ENCODE data around the gene HERC4. TPM values are rescaled to one million over a fixed set of nuclear protein-coding genes. Genes with fewer than 3 reads are reported as not detected.

Gene HERC4
- total and polyA plus RNA-seq, 9 of the 15 experiments (the other 6 are each of a cell fraction or from before 2014, with no cell fraction given), result 12.5 to 33.5 (median 22.8) TPM

- TF ChIP-seq ARID1B (IDR thresholded peaks at IDR 0.05), result no peak
- TF ChIP-seq, protein P1, sequence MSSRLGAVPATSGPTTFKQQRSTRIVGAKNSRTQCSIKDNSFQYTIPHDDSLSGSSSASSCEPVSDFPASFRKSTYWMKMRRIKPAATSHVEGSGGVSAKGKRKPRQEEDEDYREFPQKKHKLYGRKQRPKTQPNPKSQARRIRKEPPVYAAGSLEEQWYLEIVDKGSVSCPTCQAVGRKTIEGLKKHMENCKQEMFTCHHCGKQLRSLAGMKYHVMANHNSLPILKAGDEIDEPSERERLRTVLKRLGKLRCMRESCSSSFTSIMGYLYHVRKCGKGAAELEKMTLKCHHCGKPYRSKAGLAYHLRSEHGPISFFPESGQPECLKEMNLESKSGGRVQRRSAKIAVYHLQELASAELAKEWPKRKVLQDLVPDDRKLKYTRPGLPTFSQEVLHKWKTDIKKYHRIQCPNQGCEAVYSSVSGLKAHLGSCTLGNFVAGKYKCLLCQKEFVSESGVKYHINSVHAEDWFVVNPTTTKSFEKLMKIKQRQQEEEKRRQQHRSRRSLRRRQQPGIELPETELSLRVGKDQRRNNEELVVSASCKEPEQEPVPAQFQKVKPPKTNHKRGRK (tag; IDR thresholded peaks at IDR 0.05), result peak; percentile 71
- peak; percentile 20 for TF ChIP-seq CHD4 (IDR thresholded peaks at IDR 0.05; ENCODE audit: insufficient read depth, insufficient replicate concordance, low read depth, low read length, poor library complexity, severe bottlenecking)
- peak; percentile 54; the same call in 1 of the 2 replicates for TF ChIP-seq BACH1 (tag; IDR thresholded peaks at IDR 0.05)
- peak; percentile 89 for TF ChIP-seq RBM25 (IDR thresholded peaks at IDR 0.05; ENCODE audit: low read depth, low read length, severe bottlenecking)
- TF ChIP-seq, protein P2, sequence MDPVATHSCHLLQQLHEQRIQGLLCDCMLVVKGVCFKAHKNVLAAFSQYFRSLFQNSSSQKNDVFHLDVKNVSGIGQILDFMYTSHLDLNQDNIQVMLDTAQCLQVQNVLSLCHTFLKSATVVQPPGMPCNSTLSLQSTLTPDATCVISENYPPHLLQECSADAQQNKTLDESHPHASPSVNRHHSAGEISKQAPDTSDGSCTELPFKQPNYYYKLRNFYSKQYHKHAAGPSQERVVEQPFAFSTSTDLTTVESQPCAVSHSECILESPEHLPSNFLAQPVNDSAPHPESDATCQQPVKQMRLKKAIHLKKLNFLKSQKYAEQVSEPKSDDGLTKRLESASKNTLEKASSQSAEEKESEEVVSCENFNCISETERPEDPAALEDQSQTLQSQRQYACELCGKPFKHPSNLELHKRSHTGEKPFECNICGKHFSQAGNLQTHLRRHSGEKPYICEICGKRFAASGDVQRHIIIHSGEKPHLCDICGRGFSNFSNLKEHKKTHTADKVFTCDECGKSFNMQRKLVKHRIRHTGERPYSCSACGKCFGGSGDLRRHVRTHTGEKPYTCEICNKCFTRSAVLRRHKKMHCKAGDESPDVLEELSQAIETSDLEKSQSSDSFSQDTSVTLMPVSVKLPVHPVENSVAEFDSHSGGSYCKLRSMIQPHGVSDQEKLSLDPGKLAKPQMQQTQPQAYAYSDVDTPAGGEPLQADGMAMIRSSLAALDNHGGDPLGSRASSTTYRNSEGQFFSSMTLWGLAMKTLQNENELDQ (CRISPR knock-in tag; IDR thresholded peaks at IDR 0.05; ENCODE audit: borderline replicate concordance), result no peak
- 0 out of 2 replicates have a peak, but pooled peaks have one; percentile 10 for TF ChIP-seq ZNF583 (CRISPR knock-in tag; IDR thresholded peaks at IDR 0.05)
- TF ChIP-seq RAD21 (CRISPR knock-in tag; conservative IDR thresholded peaks at IDR 0.05 in 1 of 2, IDR thresholded peaks at IDR 0.05 in 1 of 2), result no peak
- TF ChIP-seq TCFL5 (CRISPR knock-in tag; conservative IDR thresholded peaks at IDR 0.05), result no peak
- no peak for TF ChIP-seq MYC (IDR thresholded peaks at IDR 0.05; ENCODE audit: low read depth, low read length)
- 0 out of 2 replicates have a peak, but pooled peaks have one; percentile 16 for TF ChIP-seq MYC (CRISPR knock-in tag; IDR thresholded peaks at IDR 0.05; ENCODE audit: borderline replicate concordance, low read depth)
- no peak; the same call in 1 of the 2 replicates for TF ChIP-seq ELF1 (tag; IDR thresholded peaks at IDR 0.05)
- TF ChIP-seq RREB1 (CRISPR knock-in tag; IDR thresholded peaks at IDR 0.05), result no peak
- no peak for TF ChIP-seq PRMT5 (CRISPR knock-in tag; IDR thresholded peaks at IDR 0.05)
- no peak for TF ChIP-seq BDP1 (IDR thresholded peaks at IDR 0.05; ENCODE audit: insufficient read depth, insufficient read length)
- TF ChIP-seq ZNF280B (CRISPR knock-in tag; IDR thresholded peaks at IDR 0.05), result no peak
These were observed 191.3 kb downstream of the HERC4 start (continued) for GRCh38 chr10:67883710-67884312.
